ENCODE results near the gene ZBTB6. TPM values are rescaled to one million over a fixed set of nuclear protein-coding genes. Genes with fewer than 3 reads are reported as not detected.

The ZBTB6 gene
- total and polyA plus RNA-seq, 2 of the 13 experiments (the other 11 are each of a cell fraction or from before 2014, with no cell fraction given) = 3.7 to 7.1 TPM

DNA sequence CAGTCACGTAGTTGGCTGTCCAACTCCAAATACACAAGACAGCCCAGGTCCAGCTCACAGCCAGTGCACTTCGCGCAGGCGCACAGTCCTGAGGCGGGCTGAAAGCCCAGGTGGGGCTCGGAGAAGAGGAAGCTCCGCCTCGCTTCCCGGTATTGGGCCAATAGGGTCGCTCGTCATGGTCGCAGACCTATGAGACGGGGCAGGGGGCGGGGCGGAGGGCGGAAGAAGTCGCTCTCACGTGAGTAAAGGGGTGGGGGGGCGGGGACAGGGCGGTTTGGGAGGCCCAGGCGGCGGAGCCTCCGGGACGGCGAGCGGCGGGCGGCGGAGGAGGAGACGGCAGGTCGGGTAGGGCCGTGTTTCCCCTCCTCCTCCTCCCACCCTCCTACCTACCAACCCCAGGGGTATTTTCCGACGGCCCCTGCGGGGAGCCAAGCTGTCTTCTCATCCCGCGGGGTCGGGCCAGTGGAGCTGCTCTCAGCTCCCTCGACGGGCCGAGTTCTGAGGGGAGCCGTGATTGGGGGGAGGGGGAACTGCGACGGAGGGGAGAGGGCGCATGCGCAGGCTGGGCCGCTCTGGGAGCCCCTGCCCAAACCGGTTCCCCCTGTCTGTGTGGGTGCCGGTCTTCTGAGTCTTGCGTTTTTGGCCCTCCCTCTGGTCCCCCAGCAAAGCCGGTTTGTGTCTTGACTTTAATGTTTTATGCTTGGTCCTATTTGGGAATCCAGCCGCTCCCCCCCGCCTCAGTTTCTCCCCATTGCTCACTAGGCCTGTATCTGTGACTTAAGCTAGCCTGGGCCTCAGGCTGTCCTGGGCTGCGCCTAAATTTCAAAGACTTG, 27.8 kb upstream of the ZBTB6 start, which contains the start of gene RABGAP1:
TSS of gene RABGAP1 (plus strand) at position 272 of the 833 bp plus-strand sequence. CDS start 16,040 bp downstream, outside the sequence.
- H3K27ac ChIP-seq (ENCODE audit: extremely low read length, insufficient read depth, low read length) = peak within 1 kb of the TSS; percentile 77
- H3K4me3 ChIP-seq (replicated peaks in 1 of 3; ENCODE audit: insufficient read depth in 1 of 3, low read depth in 2 of 3, low read length in 3 of 3) = peak within 1 kb of the TSS; percentile 78 to 97 (median 90)
- H3K4me1 ChIP-seq (ENCODE audit: insufficient read depth, low read length) = peaks cover 65% of the 10 kb centered on the region
- peaks cover 0 to 3% of the 10 kb centered on the region in 2 experiments; a peak in 1 of 5 replicates for H3K27me3 ChIP-seq (ENCODE audit: control insufficient read depth in 1 of 2, insufficient read depth in 2 of 2, low read length in 2 of 2)
- peak within 1 kb of the TSS; percentile 84 for H3K4me2 ChIP-seq (ENCODE audit: low read depth, low read length)
- H3K36me3 ChIP-seq (replicated peaks in 1 of 2; ENCODE audit: control insufficient read depth in 1 of 2, insufficient read depth in 2 of 2, low read length in 2 of 2) = peaks cover 0 to 10% of the 10 kb centered on the region in 2 experiments; a peak in 3 of 5 replicates
- FAIRE-seq (peak; percentile 42), DNase-seq (ENCODE audit: low spot score) (peak; percentile 97), ATAC-seq (peak; percentile 96)
- ChIA-PET POLR2A (interaction anchor here (0.6 to 5.2 kb wide), 26 partner anchors 9 to 676 kb away, joined by 3 to 107 read pairs (median 4); partner anchors contain the start of genes MRRF, PDCL, RBM18 and RC3H2), CTCF (ENCODE audit: low intra/inter-chr PET ratio, low total read pairs) (no interaction called here)
- intact Hi-C loops (cut with micrococcal nuclease; ENCODE audit: unreplicated experiment) = loop anchor here (10.0 kb wide), 1 partner anchor 54 kb away; no protein-coding TSS in a partner anchor
- 0% methylated on average over 5 of the region's 54 CpGs for WGBS (ENCODE audit: low lambda C conversion rate)
- peaks cover 48% of the 10 kb centered on the region for H3K79me2 ChIP-seq (ENCODE audit: insufficient read depth, low read length)
- no peaks in the 10 kb centered on the region for H3K9me3 ChIP-seq (ENCODE audit: low read length)
- no peaks in the 10 kb centered on the region for H4K20me1 ChIP-seq (ENCODE audit: insufficient read depth, low read length)
- H3K9ac ChIP-seq (ENCODE audit: insufficient read depth, low read depth, low read length) = peak within 1 kb of the TSS; percentile 81
- BruUV-seq (replicated peaks) = no TSS peak
- H2AFZ ChIP-seq (ENCODE audit: low read length) = no peak within 1 kb of the TSS
- in situ Hi-C loops (cut with HindIII; ENCODE audit: extremely low pct_ligation_motif_present, low pct_unique_long_range_greater_than_20kb) = no loop called here
- TF ChIP-seq ZNF350 (CRISPR knock-in tag; IDR thresholded peaks at IDR 0.05; ENCODE audit: borderline replicate concordance, low read depth) (peak; percentile 54; the same call in 1 of the 2 replicates), ZNF180 (CRISPR knock-in tag; IDR thresholded peaks at IDR 0.05; ENCODE audit: borderline replicate concordance, low read depth) (no peak), TBP (CRISPR knock-in tag; IDR thresholded peaks at IDR 0.05) (no peak), ZNF317 (CRISPR knock-in tag; IDR thresholded peaks at IDR 0.05) (no peak; the same call in 1 of the 2 replicates), KLF12 (CRISPR knock-in tag; IDR thresholded peaks at IDR 0.05; ENCODE audit: borderline replicate concordance) (no peak), ZNF652 (CRISPR knock-in tag; IDR thresholded peaks at IDR 0.05; ENCODE audit: borderline replicate concordance, low read depth) (no peak), PRPF4 (IDR thresholded peaks at IDR 0.05; ENCODE audit: low read depth, low read length, poor library complexity, severe bottlenecking) (no peak), ZNF547 (CRISPR knock-in tag; IDR thresholded peaks at IDR 0.05) (no peak)
- TF ChIP-seq, protein P1, sequence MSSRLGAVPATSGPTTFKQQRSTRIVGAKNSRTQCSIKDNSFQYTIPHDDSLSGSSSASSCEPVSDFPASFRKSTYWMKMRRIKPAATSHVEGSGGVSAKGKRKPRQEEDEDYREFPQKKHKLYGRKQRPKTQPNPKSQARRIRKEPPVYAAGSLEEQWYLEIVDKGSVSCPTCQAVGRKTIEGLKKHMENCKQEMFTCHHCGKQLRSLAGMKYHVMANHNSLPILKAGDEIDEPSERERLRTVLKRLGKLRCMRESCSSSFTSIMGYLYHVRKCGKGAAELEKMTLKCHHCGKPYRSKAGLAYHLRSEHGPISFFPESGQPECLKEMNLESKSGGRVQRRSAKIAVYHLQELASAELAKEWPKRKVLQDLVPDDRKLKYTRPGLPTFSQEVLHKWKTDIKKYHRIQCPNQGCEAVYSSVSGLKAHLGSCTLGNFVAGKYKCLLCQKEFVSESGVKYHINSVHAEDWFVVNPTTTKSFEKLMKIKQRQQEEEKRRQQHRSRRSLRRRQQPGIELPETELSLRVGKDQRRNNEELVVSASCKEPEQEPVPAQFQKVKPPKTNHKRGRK (CRISPR knock-in tag; IDR thresholded peaks at IDR 0.05) = no peak
- TF ChIP-seq, protein P2, sequence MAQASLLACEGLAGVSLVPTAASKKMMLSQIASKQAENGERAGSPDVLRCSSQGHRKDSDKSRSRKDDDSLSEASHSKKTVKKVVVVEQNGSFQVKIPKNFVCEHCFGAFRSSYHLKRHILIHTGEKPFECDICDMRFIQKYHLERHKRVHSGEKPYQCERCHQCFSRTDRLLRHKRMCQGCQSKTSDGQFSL (CRISPR knock-in tag; IDR thresholded peaks at IDR 0.05) = peak; percentile 88
- TF ChIP-seq, protein P3, sequence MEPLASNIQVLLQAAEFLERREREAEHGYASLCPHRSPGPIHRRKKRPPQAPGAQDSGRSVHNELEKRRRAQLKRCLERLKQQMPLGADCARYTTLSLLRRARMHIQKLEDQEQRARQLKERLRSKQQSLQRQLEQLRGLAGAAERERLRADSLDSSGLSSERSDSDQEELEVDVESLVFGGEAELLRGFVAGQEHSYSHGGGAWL (CRISPR knock-in tag; IDR thresholded peaks at IDR 0.05) = no peak; the same call in 1 of the 2 replicates
- TF ChIP-seq, protein P4, sequence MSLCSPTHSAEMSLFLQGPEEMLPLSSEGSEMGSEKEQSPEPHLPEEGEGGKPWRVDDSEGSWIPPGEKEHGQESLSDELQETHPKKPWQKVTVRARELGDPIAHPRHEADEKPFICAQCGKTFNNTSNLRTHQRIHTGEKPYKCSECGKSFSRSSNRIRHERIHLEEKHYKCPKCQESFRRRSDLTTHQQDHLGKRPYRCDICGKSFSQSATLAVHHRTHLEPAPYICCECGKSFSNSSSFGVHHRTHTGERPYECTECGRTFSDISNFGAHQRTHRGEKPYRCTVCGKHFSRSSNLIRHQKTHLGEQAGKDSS (CRISPR knock-in tag; IDR thresholded peaks at IDR 0.05; ENCODE audit: borderline replicate concordance, low read depth) = no peak
- TF ChIP-seq, protein P5, sequence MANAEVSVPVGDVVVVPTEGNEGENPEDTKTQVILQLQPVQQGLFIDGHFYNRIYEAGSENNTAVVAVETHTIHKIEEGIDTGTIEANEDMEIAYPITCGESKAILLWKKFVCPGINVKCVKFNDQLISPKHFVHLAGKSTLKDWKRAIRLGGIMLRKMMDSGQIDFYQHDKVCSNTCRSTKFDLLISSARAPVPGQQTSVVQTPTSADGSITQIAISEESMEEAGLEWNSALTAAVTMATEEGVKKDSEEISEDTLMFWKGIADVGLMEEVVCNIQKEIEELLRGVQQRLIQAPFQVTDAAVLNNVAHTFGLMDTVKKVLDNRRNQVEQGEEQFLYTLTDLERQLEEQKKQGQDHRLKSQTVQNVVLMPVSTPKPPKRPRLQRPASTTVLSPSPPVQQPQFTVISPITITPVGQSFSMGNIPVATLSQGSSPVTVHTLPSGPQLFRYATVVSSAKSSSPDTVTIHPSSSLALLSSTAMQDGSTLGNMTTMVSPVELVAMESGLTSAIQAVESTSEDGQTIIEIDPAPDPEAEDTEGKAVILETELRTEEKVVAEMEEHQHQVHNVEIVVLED (CRISPR knock-in tag; IDR thresholded peaks at IDR 0.05; ENCODE audit: borderline replicate concordance) = no peak
- TF ChIP-seq, protein P6, sequence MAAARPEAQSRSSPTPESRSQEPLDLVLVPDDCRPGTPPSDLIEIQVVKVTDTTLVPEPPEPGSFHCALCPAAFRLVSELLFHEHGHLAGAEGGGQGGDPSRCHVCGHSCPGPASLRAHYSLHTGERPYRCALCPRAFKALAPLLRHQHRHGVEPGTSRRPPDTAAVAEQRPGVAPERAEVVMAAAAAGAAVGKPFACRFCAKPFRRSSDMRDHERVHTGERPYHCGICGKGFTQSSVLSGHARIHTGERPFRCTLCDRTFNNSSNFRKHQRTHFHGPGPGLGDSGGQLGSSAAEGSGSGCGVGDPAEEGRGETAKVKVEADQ (CRISPR knock-in tag; IDR thresholded peaks at IDR 0.05; ENCODE audit: borderline replicate concordance) = no peak

All from HepG2 (cell line).